Fibroblast of lung (primary cell): ENCODE measurements around the gene RXRA.

ENCODE experiments used
- CTCF ChIP-seq, 2 donors: IDR thresholded peaks in 1 of 2; conservative IDR thresholded peaks in 1 of 2; 1 replicate in 1 of 2; 2 replicates in 1 of 2; pipeline ENCODE4 v1.5.1; 2011 to 2012; ENCODE audit warnings: low read length in 2 of 2, control low read depth in 1 of 2, inconsistent platforms in 1 of 2, low read depth in 1 of 2, mild to moderate bottlenecking in 1 of 2
- EZH2 ChIP-seq: IDR thresholded peaks from 2 replicates; pipeline ENCODE4 v1.5.1; 2012; ENCODE audit warnings: low read length, control low read depth, mild to moderate bottlenecking; ENCODE audit errors: missing control alignments

DNA sequence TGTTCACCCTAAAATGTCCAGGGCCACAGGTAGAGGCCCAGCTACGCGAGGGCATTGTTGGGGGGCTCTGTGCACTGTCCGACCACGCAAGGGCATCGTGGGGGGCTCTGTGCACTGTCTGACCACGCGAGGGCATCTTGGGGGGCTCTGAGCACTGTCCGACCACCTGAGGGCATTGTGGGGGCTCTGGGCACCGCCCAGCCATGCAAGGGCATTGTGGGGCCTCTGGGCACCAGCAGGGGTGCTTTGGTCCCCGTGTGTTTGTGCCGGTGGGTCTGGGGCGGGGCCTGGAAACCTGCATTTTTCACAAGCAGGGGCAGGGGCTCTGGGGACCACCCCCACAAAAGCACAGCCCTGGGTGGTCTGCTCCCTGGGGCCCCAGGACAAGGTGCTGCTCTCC is 41.5 kb upstream of the RXRA start:
- no peak for TF ChIP-seq EZH2
- no peak for TF ChIP-seq CTCF (conservative IDR thresholded peaks at IDR 0.05 in 1 of 2, IDR thresholded peaks at IDR 0.05 in 1 of 2; ENCODE audit: low read depth in 1 of 2, low read length in 2 of 2)
